ENCODE data around the gene ZNF678.
"Not testable (repeated sequence)": the region's sequence is repeated elsewhere in the genome, so short reads cannot be mapped to it uniquely, and the experiment has no call there.

Gene ZNF678

DNA sequence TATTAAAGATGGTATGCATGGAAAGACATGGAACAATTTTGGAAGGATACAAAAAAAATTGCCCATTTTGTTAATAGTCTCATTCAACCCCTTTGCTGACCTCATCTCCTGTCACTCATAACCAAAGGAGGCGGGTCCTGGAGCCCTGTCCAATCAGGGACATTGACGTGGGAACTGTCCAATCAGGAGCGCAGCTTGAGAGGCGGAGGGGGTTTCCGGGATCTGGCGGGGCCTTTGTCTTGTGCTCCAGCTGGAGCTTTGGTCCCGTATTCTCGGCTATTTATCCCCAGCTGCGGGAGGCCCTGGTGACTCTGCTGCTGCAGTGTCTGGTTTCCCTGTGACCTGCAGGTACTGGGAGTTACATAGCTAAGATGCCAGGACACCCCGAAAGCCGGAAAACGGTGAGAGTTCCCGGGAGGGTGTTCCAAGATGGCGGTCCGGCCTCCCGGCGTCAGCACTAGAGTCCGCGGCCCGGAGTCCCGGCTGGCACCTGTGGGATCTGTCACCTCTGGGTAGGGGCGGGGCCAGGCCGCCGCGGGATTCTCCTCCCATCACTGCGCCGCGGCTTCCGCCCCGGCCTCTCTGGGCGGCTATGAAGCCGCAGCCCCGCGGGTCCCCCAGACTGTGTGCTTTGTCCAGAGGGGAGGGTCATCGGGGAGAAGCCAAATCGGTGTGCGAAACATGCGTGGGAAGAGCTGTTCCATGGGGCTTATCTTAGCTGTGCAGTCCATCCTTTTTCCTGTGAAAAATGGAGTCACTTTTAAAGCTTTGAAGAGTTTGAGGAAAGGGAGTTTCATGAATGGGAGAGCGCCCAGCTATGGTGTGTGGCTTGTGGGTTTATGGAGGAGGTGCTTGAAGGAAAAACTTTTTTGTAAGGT lies at the start of gene ZNF678:
Gene ZNF678 (plus strand): TSS at position 233 of the 878 bp plus-strand sequence. CDS start 87,436 bp downstream, outside the sequence.
- peak; percentile 98 for DNase-seq

DNA sequence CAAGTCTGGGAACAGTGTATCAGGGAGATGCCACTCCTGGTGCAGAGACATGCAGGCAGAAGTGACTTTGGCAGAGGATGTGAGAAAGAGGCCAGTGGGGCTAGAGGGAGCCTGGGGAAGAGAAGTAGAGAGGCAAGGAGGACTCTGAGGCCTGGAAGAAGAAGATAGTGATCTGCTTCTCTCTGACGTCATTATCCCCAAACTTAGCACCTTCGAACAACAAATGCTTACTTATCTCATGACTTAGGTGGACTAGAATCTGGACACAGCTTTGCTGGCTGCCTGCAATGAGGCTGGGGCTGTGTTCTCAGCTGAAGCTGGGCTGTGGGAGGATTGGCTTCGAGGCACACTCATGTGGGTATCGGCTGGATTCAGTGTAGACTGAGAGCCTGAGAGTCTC lies 44.5 kb upstream of the ZNF678 start:
- no peak for DNase-seq

DNA sequence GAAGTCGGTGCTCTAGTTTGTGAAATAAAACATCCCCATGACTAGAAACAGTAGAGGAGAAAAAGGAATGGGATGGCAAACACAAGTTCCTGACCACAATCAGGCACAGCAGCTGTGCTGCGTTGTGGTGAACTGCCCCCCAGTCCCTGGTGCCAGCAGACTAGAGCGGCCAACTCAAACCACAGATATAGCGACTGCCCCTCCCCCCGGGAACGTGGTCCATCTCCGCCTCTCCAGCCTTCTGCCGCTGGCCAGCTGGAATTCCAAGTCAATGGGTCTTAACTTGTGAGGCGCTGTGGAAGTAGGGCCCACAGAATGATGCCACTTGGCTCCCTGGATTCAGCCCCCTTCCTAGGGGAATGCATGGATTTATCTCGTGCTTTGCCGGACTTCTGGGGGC lies 41.6 kb upstream of the ZNF678 start:
- DNase-seq = no peak

DNA sequence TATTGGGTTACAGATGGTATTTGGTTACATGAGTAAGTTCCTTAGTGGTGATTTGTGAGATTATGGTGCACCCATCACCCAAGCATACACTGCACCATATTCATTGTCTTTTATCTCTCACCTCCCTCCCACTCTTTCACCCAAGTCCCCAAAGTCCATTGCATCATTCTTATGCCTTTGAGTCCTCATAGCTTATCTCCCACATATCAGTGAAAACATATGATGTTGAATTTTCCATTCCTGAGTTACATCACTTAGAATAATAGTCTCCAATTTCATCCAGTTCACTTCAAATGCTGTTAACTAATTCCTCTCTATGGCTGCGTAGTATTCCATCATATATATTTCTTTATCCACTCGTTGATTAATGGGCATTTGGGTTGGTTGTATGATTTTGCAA lies 36.8 kb upstream of the ZNF678 start:
- DNase-seq = no peak

DNA sequence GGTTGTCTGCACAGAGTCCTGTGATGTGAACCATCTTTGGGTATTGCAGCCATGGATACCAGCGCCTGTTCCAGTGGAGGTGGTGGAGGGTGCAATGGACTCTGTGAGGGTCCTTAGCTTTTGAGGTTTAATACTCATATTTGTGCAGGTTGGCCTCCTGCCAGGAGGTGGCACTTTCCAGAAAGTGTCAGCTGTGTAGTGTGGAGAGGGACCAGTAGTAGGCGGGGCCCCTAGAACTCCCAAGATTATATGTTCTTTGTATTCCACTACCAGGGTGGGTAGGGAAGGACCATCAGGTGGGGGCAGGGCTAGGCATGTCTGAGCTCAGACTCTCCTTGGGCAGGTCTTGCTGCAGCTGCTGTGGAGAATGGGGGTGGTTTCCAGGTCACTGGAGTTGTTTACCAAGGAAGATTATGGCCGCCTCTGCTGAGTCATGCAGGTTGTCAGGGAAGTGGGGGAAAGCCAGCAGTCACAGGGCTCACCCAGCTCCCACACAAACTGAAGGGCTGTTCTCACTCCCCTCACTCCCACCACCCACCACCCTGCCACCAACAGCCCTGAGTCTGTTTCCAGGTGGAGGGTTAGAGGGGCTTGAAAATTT lies 31.2 kb upstream of the ZNF678 start:
- no peak for DNase-seq

DNA sequence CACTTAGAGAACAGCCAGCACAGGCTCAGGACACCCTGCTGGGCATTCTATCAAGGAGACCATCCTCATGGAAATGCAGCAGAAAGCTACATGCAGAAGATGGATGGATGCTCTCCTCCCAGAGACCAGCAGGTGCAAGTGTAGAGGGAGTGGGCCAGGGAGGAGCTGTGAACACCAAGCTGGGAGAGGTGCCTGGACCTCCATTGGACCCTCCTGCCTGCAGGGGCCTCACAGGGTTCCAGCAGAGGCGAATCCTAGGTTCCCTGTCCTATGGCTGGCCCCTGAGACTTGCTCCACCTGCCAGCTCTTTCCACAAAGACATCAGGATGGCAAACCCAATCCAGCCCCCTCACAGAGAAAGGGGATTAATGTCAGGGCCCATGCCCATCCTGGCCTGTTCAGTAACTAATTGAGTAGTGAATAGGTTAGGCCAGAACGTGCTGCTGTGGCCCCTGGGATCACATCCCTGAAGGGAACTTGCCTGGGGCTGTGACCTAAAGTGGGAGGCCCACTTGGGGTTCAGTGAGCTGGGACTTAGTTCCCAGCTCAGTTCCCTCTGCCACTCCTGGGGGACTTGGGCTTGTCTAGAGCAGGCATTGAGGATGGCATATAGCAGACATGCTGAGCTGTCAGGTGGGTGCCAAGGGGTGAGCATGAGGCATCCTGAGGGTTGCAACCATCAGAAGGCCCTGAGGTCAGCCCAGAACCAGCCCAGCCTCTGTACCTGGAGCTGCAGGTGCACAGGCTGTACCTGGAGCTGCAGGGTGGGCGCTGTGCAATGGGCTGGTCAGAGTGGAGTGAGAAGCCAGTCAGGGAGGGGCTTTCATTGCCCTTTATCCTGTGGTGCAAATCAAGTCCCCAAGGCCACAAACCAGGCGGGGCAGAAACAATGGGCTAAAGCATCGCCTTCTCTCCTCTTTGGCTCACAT lies 22.9 kb upstream of the ZNF678 start:
- DNase-seq = no peak

DNA sequence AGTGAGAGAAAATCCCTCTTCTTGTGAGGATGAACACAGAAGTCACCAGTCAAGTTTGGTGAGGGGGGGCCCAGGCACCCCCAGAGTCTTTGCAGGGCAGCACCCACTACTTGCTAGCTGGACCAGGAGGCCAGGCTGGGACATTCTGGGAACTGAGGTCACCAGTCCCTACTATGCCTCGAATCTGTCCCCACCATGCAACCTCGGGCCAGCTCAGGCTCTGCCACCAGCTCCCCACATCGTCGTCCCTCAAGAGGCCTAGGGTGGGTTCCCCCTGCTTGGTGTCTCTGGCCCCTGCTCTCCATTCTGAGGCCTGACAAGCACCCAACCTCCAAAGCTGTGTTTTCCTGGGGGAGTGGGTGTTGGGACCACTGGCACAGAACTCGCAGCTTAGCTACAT lies 22.2 kb upstream of the ZNF678 start:
- DNase-seq = no peak

DNA sequence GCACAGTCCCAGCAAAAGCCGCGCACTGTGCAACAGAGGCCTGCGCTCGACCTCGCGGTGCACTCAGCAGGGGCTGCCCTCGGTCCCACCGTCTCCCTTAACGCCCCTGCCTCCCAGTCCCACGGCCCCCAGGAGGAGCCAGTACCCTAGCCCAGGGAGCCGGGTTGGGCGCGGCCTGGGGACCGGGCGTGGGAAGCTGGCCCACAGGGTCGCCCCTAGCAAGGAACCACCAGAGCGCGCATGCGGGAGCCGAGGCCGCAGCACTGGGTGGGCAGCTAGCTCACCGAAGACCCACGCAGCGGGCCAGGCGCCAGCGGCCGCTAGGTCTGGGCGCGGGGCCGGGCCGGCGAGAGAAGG lies 21.6 kb upstream of the ZNF678 start:
- DNase-seq = no peak

DNA sequence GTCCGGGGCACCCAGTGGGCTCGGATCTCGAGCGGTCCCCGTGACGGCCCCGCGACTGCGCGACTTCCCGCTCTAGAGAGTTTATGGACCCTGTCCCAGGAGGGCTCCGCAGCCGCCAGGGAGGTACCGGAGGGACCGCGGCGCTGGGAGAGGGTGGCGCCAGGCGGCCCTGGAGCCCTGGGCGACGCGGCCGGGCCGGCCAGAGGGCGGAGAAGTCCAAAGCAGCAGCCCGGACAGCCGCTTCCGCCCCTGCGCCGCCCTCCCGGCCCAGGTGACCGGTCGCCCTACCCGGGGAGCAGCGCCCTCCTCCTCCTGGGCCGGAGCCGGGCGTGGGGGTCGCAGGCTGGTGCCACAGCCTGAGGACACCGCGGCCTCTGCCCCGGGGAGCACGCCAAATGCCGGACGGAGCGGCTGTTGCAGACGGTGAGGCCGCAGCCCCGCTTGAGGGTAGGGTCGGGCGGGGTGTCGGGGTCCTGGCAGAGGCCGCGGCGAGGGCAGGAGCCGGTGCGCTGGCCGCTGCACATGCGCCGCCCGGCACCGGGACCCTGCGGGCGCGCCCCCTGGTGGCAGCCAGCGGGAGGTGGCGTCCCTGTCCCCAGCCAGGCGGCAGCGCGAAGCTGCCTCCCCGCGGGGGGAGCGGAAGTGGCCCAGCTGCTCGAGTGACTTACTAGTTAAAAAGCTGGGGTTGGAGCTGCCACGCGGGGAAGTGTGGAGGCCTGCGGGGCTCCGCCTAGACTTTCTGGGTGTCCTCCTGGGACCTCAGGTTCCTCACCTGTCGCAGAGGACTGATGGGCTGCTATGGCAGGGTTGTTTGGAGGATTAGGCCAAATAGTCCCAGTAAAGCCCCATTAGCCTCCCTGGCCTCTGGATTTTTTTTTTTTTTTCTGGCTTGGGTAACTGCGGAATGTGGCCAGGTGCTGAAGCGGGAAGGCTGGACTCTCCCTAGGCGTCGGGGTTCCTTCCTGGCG lies 20.9 kb upstream of the ZNF678 start:
- peak; percentile 86 for DNase-seq

DNA sequence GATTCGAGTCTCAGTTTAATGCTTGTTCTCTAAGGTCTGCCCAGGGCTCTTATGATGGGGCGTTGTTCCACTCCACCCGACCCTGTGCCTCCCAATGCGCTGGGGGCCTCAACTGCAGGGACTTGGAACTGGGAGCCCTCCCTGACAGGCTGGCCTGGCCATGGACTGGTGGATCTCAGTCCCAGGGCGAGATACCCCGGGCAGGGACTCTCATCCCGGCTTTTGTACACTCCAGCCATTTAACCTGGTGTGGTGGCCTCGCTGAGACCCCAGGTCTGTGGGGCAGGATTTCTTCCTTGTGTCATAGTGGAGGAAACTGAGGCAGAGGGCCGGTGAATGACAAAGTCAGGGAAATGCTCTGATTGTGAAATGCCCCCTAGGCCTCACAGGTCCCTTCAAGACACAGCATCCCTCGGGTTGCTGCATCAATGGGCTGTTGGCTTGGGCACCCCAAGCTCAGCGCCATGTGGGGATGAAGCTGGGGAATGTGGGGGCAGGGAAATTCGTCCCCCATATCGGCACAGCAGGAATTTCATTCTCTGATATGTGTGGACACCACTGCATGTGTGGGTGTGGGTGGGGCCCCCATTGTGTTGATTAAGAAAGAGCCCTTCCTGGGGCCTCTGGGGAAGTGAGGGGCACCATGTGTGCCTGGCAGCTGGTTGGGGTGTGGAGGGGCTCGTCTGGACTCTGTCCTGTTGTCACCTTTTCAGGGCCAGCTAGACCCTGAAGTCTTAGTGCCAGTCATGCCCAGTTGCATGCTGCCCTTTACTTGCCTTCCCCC lies 19.9 kb upstream of the ZNF678 start:
- no peak for DNase-seq

DNA sequence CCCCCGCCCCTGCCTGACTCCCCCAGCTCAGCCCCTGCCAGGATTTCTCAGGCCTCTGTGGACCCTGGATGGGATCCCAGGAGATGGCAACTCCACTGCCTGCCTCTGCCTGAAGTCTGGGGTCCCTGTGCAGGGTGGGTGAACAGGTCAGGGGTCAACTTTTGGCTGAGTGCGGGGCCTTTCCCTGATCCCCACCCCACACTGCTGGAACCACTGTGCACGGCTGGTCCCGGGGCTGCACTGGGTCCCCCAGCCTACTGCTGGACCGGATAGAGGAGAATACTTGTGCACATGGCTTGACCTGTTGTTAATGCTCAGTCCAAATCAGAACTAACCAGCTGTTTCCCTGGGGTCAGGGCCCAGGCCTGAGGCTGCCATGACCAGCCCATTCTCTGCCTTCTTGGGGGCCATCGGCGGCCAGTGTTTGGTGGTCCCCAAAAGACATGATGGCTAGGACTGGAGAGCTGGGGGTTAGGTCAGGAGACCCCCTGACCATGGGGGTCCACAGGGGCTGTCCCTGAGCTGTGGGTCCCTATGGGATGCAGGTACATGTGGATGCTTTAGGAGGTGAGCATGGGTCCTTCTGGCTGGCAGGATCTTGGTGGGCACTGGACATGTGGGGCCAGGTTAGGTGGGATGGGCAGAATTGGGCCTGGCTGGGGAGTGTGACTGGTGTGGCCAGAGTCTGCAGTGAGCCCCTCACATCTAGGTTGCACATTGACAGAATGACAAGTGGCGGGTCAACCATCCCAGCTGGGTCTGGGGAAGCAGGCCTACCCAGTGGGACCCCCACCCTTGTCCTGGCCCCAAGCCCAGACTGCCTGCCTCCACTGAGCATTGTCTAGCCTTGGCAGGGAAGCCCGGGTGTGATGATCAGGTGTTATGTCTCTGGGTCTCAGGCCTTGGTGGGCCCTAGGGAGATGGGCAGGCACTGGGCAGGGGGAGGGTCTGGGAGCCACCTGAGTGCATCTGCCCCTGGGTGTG lies 19.0 kb upstream of the ZNF678 start:
- DNase-seq = no peak

DNA sequence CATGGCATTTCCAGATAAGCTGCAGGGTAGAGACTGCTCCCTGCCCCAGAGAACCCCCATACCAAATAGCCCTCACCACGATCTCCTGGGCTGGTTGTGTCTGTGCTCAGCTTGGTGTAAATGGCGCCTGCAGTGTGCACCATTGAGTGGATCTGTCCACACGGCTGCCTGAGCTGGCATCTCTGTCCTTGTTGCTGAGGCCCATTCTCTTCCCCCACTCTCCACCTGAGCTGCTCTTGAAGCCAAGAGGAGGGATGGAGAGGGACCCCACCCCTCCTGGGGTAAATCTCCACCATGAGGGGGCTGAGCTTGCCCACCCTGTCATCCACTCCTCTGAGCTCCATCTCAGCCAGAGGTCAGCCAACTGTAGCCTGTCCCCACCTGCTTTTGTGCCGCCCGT lies 18.0 kb upstream of the ZNF678 start:
- DNase-seq = no peak

DNA sequence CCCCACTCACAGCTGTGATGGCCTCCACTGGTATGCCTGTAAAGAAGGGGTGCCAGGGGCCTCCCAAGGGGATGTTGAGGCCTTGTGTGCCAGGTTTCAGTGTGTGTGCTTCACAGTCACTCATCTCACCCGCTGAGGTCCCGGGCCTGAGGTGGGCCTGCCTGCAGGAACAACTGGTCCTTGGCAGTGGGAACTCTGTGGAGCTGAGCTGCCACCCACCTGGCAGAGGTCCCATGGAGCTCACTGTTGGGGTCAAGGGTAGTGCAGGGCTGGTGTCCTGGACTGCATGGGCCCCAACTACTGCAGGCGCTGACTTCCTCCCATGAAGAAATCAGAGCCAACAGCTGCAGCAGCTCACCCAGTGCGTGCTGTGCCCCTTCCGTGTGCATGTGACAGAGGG lies 17.3 kb upstream of the ZNF678 start:
- DNase-seq = no peak

DNA sequence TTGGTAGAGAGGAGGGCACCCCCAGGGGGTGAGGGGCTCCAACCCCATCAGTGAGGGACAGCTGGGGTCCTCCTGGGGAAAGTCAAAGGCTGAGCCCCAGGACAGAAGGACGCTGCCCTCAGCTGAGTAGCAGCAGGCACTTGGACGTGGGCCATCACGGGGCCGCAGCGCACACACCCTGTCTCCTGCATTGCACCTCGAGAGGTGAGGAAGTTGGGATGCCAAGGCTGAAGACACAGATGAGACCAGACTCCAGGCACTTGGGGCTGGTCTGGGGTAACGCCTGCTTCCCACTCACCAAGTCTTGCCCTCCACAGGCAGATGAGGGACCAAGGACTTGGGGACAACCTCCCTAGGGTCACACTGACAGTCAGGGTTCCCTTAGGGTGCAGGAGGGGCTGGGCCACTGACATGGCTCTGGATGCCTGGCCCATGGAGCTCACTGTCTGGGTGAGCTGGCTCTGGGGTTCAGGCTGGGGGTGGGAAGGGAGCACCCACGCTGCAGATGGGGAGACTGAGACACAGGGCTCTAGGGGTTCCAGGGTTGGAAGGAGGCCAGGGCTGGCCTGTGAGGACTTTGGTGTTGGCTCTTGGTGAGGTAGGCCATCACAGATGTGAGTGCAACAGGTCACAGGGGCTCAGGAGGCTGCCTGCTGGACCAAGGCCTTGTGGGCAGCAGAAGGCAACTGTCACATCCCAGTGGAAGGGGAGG lies 16.6 kb upstream of the ZNF678 start:
- DNase-seq = no peak

DNA sequence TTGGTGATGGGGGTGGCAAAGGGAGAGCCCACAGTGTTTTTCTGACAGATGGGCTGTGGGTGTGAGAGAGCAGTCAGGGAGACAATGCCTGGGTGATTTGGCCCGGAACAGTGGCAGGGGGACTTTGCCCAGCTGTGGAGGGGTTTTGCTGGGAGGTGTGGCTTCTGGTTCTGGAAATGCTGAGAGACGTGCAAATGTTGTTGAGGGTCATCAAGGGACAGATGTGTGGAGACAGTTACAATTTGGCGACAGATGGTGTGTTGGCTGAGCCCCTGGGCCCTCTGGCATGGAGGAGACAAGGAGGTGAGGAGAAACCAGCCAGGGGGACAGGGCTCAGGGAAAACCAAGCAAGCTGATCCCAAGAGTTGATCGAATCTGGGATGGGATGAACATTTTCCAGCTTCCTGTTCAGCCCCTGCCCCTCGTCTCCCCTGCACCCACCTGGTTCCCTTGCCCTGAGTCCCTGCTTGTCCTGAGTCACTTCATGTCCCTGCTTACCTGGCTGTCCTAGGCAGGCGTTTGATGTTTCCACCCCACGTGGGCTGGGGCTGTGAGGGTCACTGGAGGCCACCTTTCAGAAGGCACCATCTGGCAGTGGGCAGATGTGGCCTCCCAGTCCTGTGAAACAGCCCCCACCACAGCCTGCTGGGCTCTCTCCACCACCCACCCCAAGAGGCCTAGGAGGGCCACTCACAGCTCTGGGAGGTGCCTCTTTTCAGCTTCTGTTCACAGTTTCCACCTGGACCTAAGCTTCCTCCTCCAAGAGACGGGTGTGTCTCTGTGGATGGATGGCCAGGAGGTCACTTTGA lies 15.8 kb upstream of the ZNF678 start:
- DNase-seq = no peak

DNA sequence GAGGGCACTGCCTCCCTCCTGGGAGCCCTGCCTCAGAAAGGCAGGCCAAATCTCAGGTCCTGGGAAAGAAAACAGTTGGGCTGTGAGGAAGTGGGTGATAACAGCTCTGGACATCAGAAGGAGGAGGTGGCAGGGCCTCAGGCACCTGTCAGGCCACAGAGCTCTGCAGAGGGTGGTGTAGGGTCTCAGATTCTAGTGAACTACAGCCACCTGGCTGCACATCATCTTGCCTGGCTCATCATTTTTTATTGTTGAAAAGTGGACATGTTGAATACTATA lies 15.3 kb upstream of the ZNF678 start:
- no peak for DNase-seq

DNA sequence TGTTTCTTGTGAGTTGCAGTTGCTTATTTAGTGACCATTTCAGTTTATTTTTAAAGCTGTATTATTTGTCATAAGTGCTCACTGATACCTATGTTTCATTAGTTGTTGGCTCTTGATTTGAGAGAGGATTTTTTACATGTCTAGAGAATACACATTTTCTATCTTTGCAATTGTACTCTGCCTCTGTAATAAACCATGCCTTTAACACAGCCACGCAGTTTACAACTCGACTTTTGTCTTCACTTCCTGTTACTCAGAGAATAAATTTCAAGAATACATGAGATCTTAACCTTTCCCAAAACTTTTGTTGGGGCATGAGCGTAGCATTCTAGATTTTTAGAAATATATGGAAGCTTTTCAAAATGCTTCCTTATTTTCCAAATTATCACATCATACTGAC lies 14.9 kb upstream of the ZNF678 start:
- DNase-seq = no peak

DNA sequence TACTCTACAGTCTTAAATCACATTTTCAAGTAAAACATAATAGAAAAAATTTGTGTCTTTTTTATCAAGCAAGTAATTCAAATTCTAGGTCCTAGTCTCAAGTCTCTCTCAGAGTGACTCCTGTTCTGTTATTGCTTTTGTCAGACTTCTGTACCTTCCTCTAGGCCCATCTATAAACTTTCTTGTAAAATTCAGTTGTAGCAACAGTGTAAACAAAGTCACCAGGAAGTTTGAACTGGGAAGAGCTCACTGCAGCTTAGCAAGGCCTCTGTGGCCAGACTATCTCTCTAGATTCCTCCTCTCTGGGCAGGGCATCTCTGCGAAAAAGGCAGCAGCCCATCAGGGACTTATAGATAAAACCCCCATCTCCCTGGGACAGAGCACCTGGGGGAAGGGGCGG lies 13.5 kb upstream of the ZNF678 start:
- DNase-seq = no peak

DNA sequence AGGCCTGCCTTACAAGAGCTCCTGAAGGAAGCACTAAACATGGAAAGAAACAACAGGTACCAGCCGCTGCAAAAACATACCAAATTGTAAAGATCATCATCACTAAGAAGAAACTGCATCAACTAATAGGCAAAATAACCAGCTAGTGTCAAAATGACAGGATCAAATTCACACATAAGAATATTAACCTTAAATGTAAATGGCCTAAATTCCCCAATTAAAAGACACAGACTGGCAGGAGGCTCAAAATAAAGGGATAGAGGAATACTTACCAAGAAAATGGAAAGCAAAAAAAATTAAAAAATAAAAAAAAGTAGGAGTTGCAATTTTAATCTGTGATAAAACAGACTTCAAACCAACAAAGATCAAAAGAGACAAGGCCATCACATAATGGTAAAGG lies 11.5 kb upstream of the ZNF678 start:
- DNase-seq = not testable (repeated sequence)

All from hematopoietic multipotent progenitor cell treated with erythropoietin and hydrocortisone succinate and interleukin-3 and kit ligand, for 8 days (in vitro differentiated cells).